Keratinocyte (primary cell): ENCODE results near the gene METTL24. TPM values are rescaled to one million over a fixed set of nuclear protein-coding genes. Genes with fewer than 3 reads are reported as not detected.

Experiments used
- DNase-seq: peaks from one replicate; pipeline ENCODE4 v3.0.0-alpha.2; 2011; ENCODE audit warnings: low read depth, missing footprints, low spot score
- FAIRE-seq: peaks from 2 replicates; lab custom pipeline; 2011; peaks lifted over from hg19 to GRCh38; lab: Jason Lieb, UNC
- H2AFZ ChIP-seq: 2 replicates; pipeline ENCODE4 v1.6.0; 2012; ENCODE audit warnings: low read length, control low read depth, inconsistent platforms; ENCODE audit not compliant: control insufficient read depth
- H3K27ac ChIP-seq: 2 replicates; pipeline ENCODE4 v1.5.1; 2011; ENCODE audit warnings: low read length; ENCODE audit not compliant: control insufficient read depth, insufficient read depth
- H3K27me3 ChIP-seq: 3 replicates; pipeline ENCODE4 v1.6.0; 2011; ENCODE audit warnings: low read length; ENCODE audit not compliant: control insufficient read depth, insufficient read depth; ENCODE audit errors: extremely low read depth
- H3K36me3 ChIP-seq, 2 experiments: 2 replicates in 1 of 2; 3 replicates in 1 of 2; pipeline ENCODE4 v1.5.1; 2011; ENCODE audit warnings: low read length in 2 of 2, mild to moderate bottlenecking in 1 of 2; ENCODE audit not compliant: control insufficient read depth in 2 of 2, insufficient read depth in 2 of 2; ENCODE audit errors: extremely low read depth in 1 of 2
- H3K4me1 ChIP-seq: 3 replicates; pipeline ENCODE4 v1.5.1; 2011; ENCODE audit warnings: low read length; ENCODE audit not compliant: control insufficient read depth, insufficient read depth; ENCODE audit errors: extremely low read depth
- H3K4me2 ChIP-seq: 3 replicates; pipeline ENCODE4 v1.6.0; 2011; ENCODE audit warnings: low read depth, low read length; ENCODE audit not compliant: control insufficient read depth, insufficient read depth; ENCODE audit errors: extremely low read depth
- H3K4me3 ChIP-seq, 3 experiments: fragments of 200-600 bp in 1 of 3; sonication (generic) in 1 of 3; 2 replicates in 2 of 3; 3 replicates in 1 of 3; pipeline ENCODE4 v1.5.1; 2011 to 2016; ENCODE audit warnings: low read length in 3 of 3, mild to moderate bottlenecking in 3 of 3, control low read depth in 2 of 3, inconsistent platforms in 1 of 3, low read depth in 1 of 3, mixed read lengths in 1 of 3, mixed run types in 1 of 3, moderate library complexity in 1 of 3; ENCODE audit not compliant: control insufficient read depth in 2 of 3, insufficient read depth in 2 of 3; ENCODE audit errors: extremely low read depth in 1 of 3
- H3K79me2 ChIP-seq: 2 replicates; pipeline ENCODE4 v1.6.0; 2012; ENCODE audit warnings: low read length; ENCODE audit not compliant: control insufficient read depth, insufficient read depth
- H3K9ac ChIP-seq: 3 replicates; pipeline ENCODE4 v1.6.0; 2011; ENCODE audit warnings: low read length; ENCODE audit not compliant: control insufficient read depth, insufficient read depth; ENCODE audit errors: extremely low read depth
- H3K9me1 ChIP-seq: 3 replicates; pipeline ENCODE4 v1.6.0; 2011; ENCODE audit warnings: low read length; ENCODE audit not compliant: control insufficient read depth, insufficient read depth; ENCODE audit errors: extremely low read depth
- H3K9me3 ChIP-seq: 2 replicates; pipeline ENCODE4 v1.5.1; 2012; ENCODE audit warnings: low read depth, low read length; ENCODE audit not compliant: control insufficient read depth
- H4K20me1 ChIP-seq: 3 replicates; pipeline ENCODE4 v1.6.0; 2011; ENCODE audit warnings: low read length; ENCODE audit not compliant: control insufficient read depth, insufficient read depth; ENCODE audit errors: extremely low read depth
- CTCF ChIP-seq, 3 experiments: IDR thresholded peaks in 1 of 3; conservative IDR thresholded peaks in 1 of 3; optimal IDR thresholded peaks in 1 of 3; 2 replicates in 2 of 3; 3 replicates in 1 of 3; pipeline versions ENCODE3 to v1.5.1; 2011; ENCODE audit warnings: low read length in 3 of 3, mild to moderate bottlenecking in 3 of 3, moderate library complexity in 2 of 3, control low read depth in 1 of 3, inconsistent platforms in 1 of 3; ENCODE audit not compliant: insufficient read depth in 2 of 3; ENCODE audit errors: extremely low read depth in 1 of 3
- EZH2 ChIP-seq: IDR thresholded peaks from one replicate; pipeline ENCODE4 v1.6.1; 2012; ENCODE audit warnings: inconsistent platforms, mild to moderate bottlenecking, low read length, moderate library complexity
- dilution Hi-C: fragments of 300-500 bp; cut with MboI; formaldehyde crosslinking; loops from one replicate; pipeline ENCODE4 v1.7.0; 2020; ENCODE audit warnings: low sequenced_read_pairs; ENCODE audit not compliant: extremely low pct_ligation_motif_present
- polyA plus RNA-seq, 5 experiments: library from polyadenylated mRNA; depleted of rRNA in 3 of 5; stranded (reverse) in 3 of 5; stranded (forward) in 1 of 5; unstranded in 1 of 5; fragments of >200 nt; gene quantifications; 1 replicate in 1 of 5; 2 replicates in 3 of 5; 3 replicates in 1 of 5; pipeline versions ENCODE4 v1.2.1 to v1.2.3, GENCODE V29; 2011 to 2012; ENCODE audit warnings: missing spikeins in 2 of 5, low read depth in 1 of 5, low replicate concordance in 1 of 5

METTL24 gene
- polyA plus RNA-seq, 1 donor (not counting 4 experiments of a cell fraction or from before 2014, with no cell fraction given) = not detected

GRCh38 chr6:110198561-110198960 lies 159.6 kb downstream of the METTL24 start:
- Histone ChIP-seq H2AFZ (no peak overlapping the region), H3K27me3 (no peaks in the 10 kb centered on the region), H3K4me3 (no peak overlapping the region), H3K9me1 (no peaks in the 10 kb centered on the region), H4K20me1 (no peaks in the 10 kb centered on the region), H3K9me3 (no peaks in the 10 kb centered on the region), H3K9ac (no peak overlapping the region), H3K36me3 (peaks cover 0 to 2% of the 10 kb centered on the region in 2 experiments), H3K79me2 (peaks cover 8% of the 10 kb centered on the region), H3K4me1 (no peaks in the 10 kb centered on the region), H3K27ac (no peak overlapping the region), H3K4me2 (no peak overlapping the region)
- DNase-seq = no peak
- TF ChIP-seq CTCF (optimal IDR thresholded peaks at IDR 0.05 in 1 of 3, IDR thresholded peaks at IDR 0.05 in 1 of 3, conservative IDR thresholded peaks at IDR 0.05 in 1 of 3; ENCODE audit: extremely low read depth in 1 of 3, insufficient read depth in 2 of 3, low read length in 3 of 3) (no peak), EZH2 (no peak)
- FAIRE-seq = no peak
- dilution Hi-C loops = no loop called here

GRCh38 chr6:110196874-110197273 lies 161.3 kb downstream of the METTL24 start:
- no peak for FAIRE-seq

More at GRCh38 chr6:110196874-110197273, 161.3 kb downstream of the METTL24 start:
- TF ChIP-seq CTCF (optimal IDR thresholded peaks at IDR 0.05 in 1 of 3, IDR thresholded peaks at IDR 0.05 in 1 of 3, conservative IDR thresholded peaks at IDR 0.05 in 1 of 3; ENCODE audit: extremely low read depth in 1 of 3, insufficient read depth in 2 of 3, low read length in 3 of 3) = no peak
- TF ChIP-seq EZH2 = no peak
- H3K9me3 ChIP-seq = no peaks in the 10 kb centered on the region
- no peak overlapping the region for H3K4me2 ChIP-seq
- H4K20me1 ChIP-seq = no peaks in the 10 kb centered on the region
- H3K36me3 ChIP-seq = peaks cover 0 to 2% of the 10 kb centered on the region in 2 experiments
- no peak overlapping the region for H2AFZ ChIP-seq
- H3K79me2 ChIP-seq = peaks cover 10% of the 10 kb centered on the region
- H3K27ac ChIP-seq = no peak overlapping the region
- H3K9ac ChIP-seq = no peak overlapping the region
- no peaks in the 10 kb centered on the region for H3K4me1 ChIP-seq
- H3K27me3 ChIP-seq = no peaks in the 10 kb centered on the region
- H3K9me1 ChIP-seq = no peaks in the 10 kb centered on the region
- dilution Hi-C loops = no loop called here
- H3K4me3 ChIP-seq = no peak overlapping the region
- no peak for DNase-seq
